ENCODE data around the gene GNA14.
"Not testable (repeated sequence)": the region's sequence is repeated elsewhere in the genome, so short reads cannot be mapped to it uniquely, and the experiment has no call there.

The GNA14 gene

DNA sequence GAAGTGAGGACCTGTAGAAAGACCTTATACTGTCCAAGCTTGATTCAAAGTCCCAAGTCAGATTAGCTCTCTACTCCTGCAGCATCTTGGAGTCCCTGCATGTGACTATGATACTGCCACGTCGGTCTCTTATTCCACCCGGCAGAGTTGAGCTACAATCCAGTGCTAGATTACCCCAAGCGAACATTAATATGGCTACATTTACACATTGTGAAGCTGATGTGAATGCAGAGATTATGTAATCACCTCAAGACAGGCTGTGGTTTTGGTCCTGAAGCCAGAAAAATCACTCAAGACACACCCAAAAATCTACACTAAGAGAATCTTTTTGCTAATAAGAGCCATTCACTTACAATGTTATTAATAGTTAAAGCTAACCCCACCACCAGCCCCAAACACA lies 116.7 kb downstream of the GNA14 start:
- no peak for DNase-seq

- DNase-seq: no peak
These were observed 124.2 kb downstream of the GNA14 start for GRCh38 chr9:77523891-77524290.

GRCh38 chr9:77521091-77521490 lies 127.0 kb downstream of the GNA14 start:
- DNase-seq: no peak

DNA sequence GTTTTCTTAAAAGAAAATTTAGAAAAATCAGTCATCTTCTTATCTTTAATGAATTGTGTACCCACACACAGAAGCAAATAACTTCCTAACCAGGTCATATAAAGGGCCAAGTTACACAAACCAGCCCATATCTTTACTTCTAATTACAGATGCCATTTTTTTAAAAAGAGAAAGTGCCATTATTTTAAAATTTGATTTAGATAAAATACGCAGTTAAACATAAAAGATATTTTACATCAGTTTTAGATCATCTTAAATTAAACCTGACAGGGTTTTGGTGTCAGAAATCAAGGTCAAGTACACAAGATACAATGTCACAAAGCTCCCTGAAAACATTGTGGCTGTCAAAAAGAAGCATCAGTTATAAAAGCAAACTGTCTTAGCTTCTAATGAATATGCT lies 129.4 kb downstream of the GNA14 start:
- DNase-seq: no peak

DNA sequence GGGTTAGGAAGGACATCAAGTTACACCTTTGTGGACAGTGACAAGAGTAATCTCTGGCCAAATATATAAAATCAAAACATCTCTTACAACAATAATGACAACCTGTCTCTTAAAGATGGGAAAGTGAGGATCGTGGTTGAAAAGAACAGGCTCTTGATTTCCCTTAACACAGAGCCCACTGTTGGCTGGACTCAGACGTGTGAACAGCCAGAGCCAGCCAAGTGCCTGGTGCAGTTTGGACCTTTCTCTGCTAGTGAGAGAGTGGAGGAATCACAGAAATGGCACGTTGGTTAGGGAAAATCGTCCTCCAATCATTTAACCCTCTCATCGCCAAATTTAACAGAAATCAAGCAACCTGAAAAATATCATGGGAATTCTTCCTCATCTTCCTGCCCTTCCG lies 131.3 kb downstream of the GNA14 start:
- DNase-seq: no peak

DNA sequence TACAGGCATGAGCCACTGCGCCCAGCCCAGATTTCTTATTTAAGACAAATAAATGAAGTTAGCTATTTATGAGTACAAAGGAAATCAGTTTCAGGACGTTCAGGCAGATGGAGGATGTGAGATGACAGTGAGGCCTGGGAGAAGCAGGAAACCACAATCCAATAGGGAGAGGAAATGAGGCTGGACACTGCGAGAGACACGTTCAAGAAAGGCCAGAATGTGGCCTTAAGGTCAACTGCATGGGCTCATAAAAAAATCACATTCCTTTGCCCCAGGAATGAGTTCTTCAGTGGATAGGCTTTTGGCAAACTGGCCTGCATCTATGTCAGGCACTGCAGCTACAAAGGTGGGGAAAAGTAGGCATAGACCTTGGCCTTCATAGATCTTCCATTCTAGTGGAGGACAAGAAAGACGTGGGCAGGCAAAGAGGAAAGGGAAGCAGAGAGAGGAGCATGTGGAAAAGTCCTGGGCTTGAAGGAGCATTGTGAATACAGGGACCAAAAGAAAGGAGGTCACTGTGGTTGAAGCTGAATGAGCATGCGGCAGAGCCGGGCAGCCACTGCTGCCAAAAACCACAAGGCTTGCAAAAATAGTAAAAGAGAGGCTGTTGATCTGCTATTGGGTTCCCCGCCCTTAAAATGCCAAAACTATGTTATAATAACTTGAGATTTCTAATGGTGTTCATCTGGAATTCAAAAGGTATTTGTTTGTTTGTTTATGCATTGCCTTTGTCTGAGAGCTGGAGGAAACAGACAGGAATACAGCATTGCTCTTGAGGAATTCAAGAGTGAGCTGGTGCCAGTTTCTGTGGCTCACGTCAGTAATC lies 133.0 kb downstream of the GNA14 start:
- DNase-seq: no peak

DNA sequence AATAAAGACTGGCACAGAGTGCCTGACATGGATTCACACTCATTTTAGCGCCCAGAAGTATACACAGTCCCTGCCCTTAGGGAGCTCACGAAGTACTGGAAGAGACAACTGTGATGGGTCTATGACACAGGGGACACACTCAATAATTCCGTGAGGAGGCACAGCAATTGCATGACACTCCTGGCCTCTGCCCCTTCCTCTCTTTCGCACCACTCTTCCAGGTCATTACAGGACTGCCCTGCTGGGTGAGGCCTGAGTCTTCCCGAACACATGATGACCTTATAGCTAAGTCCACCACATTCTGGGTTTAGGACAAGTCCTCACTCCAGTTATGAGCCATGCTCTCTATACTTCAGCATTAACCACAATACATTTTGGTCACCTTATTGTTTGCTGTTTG lies 134.7 kb downstream of the GNA14 start:
- DNase-seq: no peak

GRCh38 chr9:77512876-77513275 lies 135.2 kb downstream of the GNA14 start:
- DNase-seq: no peak

GRCh38 chr9:77511525-77511924 lies 136.6 kb downstream of the GNA14 start:
- DNase-seq: no peak

GRCh38 chr9:77510666-77511065 lies 137.5 kb downstream of the GNA14 start:
- no peak for DNase-seq

- no peak for DNase-seq
These were observed 139.7 kb downstream of the GNA14 start for GRCh38 chr9:77508396-77508795.

- DNase-seq: no peak
These were observed 140.7 kb downstream of the GNA14 start for GRCh38 chr9:77507212-77507961.

DNA sequence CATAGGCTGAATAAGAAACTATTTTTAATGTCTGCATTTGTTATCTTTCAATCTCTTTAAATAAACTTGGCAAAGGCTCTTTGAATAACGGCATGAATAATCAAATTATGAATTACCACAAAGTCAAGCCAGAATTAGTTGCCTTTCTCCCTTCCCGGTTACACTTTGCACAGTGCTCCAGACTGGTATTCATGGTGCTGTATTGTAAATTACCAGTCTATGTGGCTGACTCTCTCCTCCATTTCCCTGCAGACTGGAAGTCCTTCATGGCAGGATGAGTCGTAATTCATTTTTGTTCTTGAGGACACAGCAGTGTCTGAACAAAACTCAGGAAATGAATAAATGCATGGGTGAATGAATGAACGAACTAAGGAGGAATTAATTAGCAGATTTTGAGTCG lies 142.9 kb downstream of the GNA14 start:
- DNase-seq: no peak

GRCh38 chr9:77502568-77502967 lies 145.6 kb downstream of the GNA14 start:
- no peak for DNase-seq

DNA sequence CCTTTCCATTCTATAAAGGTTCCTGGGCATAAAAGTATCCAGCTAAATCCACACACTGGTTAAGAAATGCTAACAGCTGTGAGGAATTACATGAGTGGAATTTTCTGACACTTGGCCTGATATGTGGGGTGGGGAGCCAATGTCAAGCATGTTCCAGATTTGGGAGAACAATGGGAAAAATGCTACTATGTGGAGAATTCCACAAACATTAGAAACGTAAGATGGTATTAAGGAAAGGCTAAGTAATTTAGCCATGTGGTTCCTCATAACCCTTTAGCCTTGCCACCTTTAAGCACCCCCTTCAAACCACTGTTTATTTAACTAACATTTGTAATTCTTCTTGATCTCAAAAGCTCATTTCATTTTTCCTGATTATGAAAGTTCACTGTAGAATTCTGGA lies 149.2 kb downstream of the GNA14 start:
- no peak for DNase-seq

DNA sequence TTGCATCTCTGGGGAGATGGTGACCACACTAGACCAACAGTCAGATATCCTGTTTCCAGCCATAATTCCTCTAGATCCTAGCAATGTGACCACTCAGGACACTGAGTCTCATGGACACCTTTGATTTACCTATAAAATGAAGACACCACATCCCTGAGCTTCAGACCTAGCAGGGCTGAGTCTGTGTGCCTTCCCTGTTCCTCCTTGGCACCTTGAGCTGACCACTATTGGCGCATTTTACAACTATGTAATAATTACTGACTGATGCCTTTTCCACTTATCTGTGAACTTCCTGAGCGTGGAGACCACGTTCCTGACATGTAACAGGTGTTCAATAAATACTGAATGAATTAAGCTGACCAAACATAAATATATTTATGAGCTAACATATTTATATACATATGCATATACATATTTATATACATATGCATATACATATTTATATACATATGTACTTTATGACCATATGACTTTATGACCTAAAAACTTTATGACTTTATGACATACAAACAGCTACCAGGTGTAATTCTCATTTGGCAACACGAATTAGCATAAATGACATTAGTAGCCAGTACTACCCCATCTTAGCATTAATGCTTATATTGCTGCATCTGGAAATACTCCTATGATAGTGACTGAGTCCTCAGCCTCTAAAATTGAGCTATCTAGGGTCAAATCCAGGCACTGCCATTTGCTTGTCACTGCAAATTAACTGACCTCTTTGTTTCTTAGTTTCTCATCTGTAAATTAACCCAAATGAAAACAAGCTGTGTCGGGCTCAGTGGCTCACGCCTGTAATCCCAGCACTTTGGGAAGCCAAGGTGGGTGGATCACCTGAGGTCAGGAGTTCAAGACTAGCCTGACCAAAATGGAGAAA lies 150.6 kb downstream of the GNA14 start:
- DNase-seq: no peak

DNA sequence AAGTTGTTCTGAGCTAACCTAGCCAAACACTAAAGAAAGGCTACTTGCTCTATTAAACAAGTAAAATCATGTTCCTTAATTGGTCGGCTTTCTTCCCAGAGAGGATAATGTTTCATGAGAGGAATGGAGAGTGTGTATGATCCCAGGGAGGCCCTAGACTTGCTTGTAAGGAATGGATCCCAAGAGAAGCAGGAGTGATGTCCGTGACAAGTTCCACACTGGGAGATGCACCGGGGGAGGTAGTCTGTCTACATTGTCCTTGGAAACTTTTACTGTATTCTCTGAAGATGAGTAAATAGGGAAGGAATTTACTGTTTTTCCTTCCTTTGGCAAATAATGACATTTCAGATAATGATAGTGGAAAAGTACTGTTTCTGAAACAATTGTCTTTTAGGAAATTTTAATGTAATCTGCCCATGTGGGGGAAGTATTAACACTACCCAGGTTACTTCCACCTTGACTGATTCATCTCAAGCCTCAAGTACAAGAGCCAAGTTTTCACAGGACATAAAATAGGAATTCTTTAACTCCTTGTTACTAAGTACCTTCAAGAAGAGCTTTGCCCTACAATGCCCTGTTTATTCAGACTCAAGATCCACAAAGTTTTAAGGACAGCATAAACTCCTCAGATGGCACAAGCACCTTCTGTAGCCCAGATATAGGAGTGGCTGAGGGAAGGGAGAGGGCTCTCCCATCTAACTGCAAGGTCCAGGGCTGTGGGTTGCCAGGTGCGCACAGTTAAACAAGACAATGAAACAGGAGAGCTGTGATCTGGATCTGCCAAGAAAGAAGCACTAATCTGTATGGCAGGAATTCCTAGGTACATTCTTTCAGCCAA lies 152.1 kb downstream of the GNA14 start:
- no peak for DNase-seq

- not testable (repeated sequence) for DNase-seq
These were observed 157.8 kb downstream of the GNA14 start for GRCh38 chr9:77490279-77490678.

- DNase-seq: not testable (repeated sequence)
These were observed 158.5 kb downstream of the GNA14 start for GRCh38 chr9:77489405-77490163.

DNA sequence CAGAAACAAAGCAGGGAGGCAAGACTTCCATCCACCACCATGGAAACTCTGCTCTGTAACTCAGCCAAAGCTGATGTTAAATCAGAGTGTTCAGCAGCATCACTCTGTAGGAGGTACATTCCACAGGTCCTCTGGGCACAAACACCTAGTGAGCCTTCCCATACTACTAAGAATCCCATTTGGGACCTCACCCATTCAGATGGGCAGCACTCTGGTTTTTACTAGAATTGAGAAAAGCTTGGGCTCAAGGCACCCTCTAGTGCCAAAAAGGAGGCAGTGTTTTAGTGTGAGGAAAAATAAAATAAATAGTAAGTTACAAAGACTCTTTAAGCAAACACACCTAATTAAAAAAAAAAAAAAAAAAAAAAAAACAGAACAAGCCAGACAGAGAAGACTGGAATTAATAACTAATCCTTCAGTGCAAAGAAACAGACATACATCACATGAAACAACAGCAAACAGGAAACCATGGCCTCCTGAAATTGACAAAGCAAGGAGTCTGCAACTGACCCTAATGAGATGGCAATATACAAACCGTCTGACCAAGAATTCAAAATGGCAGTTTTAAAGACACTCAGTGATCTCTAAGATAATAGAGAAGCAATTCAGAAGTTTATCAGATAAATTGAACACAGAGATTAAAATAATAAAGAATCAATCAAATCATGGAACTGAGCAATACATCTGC lies 159.5 kb downstream of the GNA14 start:
- no peak for DNase-seq

- DNase-seq: no peak
These were observed 161.2 kb downstream of the GNA14 start for GRCh38 chr9:77486968-77487367.

All from activated CD4-positive, alpha-beta T cell treated with anti-CD3 and anti-CD28 coated beads, Interleukin-2, amount 50 U/mL, for 4 hours (primary cell).